DOHH2 (cell line): Measurements from ENCODE around the gene CAPN15.

ENCODE experiments used
- H3F3A ChIP-seq: fragments of 200-600 bp; sonication (generic), shearing (Covaris generic); 2 replicates; pipeline ENCODE4 v1.6.0; 2016; ENCODE audit warnings: antibody characterized with exemption, mild to moderate bottlenecking; ENCODE audit not compliant: control insufficient read depth, insufficient read depth
- H3K27ac ChIP-seq: fragments of 200-600 bp; sonication (generic); 2 replicates; pipeline ENCODE4 v1.5.1; 2014; ENCODE audit warnings: low read depth, mild to moderate bottlenecking, low read length, moderate library complexity
- H3K27me3 ChIP-seq: fragments of 200-600 bp; sonication (generic); 2 replicates; pipeline ENCODE4 v1.6.1; 2014; ENCODE audit warnings: mild to moderate bottlenecking, low read length, mixed read lengths; ENCODE audit not compliant: control insufficient read depth
- H3K36me3 ChIP-seq: fragments of 200-600 bp; sonication (generic); 2 replicates; pipeline ENCODE4 v1.6.1; 2014; ENCODE audit warnings: mild to moderate bottlenecking, low read length, moderate library complexity, mixed read lengths; ENCODE audit not compliant: control insufficient read depth
- H3K4me1 ChIP-seq: fragments of 200-600 bp; sonication (generic); 2 replicates; pipeline ENCODE4 v1.6.1; 2014; ENCODE audit warnings: mild to moderate bottlenecking, low read length, mixed read lengths; ENCODE audit not compliant: control insufficient read depth
- H3K4me2 ChIP-seq: fragments of 200-600 bp; sonication (generic); 2 replicates; pipeline ENCODE4 v1.6.0; 2014; ENCODE audit warnings: mild to moderate bottlenecking, low read length, moderate library complexity
- H3K4me3 ChIP-seq: fragments of 200-600 bp; sonication (generic); 2 replicates; pipeline ENCODE4 v1.5.1; 2014; ENCODE audit warnings: mild to moderate bottlenecking, low read length, mixed read lengths
- H3K79me2 ChIP-seq: fragments of 200-600 bp; sonication (generic); 2 replicates; pipeline ENCODE4 v1.6.1; 2014; ENCODE audit warnings: mild to moderate bottlenecking, low read length, mixed read lengths; ENCODE audit not compliant: control insufficient read depth
- H3K9me2 ChIP-seq: fragments of 200-600 bp; sonication (generic); replicated peaks from 2 replicates; pipeline ENCODE4 v1.6.1; 2014; ENCODE audit warnings: mild to moderate bottlenecking, low read length, mixed read lengths; ENCODE audit not compliant: control insufficient read depth
- H3K9me3 ChIP-seq: fragments of 200-600 bp; sonication (generic); 2 replicates; pipeline ENCODE4 v1.6.1; 2014; ENCODE audit warnings: antibody characterized with exemption, low read length, mixed read lengths; ENCODE audit not compliant: control insufficient read depth, insufficient read depth
- H4K20me1 ChIP-seq: fragments of 200-600 bp; sonication (generic); 2 replicates; pipeline ENCODE4 v1.6.0; 2014; ENCODE audit warnings: low read depth, mild to moderate bottlenecking, antibody characterized with exemption, low read length, moderate library complexity; ENCODE audit not compliant: control insufficient read depth, insufficient read depth
- EZH2phosphoT487 ChIP-seq: fragments of 200-600 bp; sonication (generic); IDR thresholded peaks from 2 replicates; pipeline ENCODE4 v1.6.1; 2017; ENCODE audit warnings: borderline replicate concordance, mild to moderate bottlenecking, antibody characterized with exemption, low read length, moderate library complexity, mixed read lengths
- TF ChIP-seq, protein P1 (sequence below): fragments of 200-600 bp; sonication (generic); IDR thresholded peaks from one replicate; pipeline ENCODE4 v1.5.1; 2014; ENCODE audit warnings: antibody characterized with exemption, mild to moderate bottlenecking, low read depth, low read length; ENCODE audit not compliant: poor library complexity, severe bottlenecking

The CAPN15 gene

DNA sequence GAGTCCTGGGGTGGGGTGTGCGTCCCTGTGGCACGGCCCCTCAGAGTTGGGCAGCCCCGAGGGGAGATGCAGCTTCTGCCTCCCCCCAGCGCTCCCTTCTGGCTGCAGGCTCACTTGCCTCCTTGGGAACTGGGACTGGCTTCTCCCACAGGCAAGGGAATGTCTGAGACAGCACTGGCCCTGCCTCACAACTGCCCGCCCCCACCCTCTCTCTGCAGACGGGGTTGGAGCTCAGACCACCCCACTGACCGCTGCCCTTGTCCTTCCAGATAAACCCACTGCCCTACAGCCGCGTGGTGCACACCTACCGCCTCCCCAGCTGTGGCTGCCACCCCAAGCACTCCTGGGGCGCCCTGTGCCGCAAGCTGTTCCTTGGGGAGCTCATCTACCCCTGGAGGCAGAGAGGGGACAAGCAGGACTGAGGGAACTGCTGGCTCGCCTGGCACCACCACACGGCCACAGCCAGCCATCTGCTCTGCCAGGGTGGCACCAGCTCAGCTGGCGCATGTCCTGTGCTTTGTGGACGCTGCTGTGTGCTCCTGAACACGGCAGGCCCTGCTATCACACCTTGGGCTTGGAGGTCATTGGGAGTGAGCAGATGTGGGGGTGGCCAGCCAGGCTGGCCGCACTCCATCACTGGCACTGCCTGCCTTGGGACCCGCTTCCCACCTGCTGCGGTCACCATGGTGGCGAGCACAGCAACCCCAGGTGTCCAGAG, 55.3 kb downstream of the CAPN15 start:
- H4K20me1 ChIP-seq: no peaks in the 10 kb centered on the region
- no peaks in the 10 kb centered on the region for H3K9me3 ChIP-seq
- no peaks in the 10 kb centered on the region; the same call in 1 of the 2 replicates for H3F3A ChIP-seq
- no peak overlapping the region for H3K4me2 ChIP-seq
- peaks cover 10% of the 10 kb centered on the region for H3K4me1 ChIP-seq
- no peaks in the 10 kb centered on the region for H3K27me3 ChIP-seq
- H3K36me3 ChIP-seq: peaks cover 2% of the 10 kb centered on the region
- H3K4me3 ChIP-seq: no peak overlapping the region
- TF ChIP-seq, protein P1, sequence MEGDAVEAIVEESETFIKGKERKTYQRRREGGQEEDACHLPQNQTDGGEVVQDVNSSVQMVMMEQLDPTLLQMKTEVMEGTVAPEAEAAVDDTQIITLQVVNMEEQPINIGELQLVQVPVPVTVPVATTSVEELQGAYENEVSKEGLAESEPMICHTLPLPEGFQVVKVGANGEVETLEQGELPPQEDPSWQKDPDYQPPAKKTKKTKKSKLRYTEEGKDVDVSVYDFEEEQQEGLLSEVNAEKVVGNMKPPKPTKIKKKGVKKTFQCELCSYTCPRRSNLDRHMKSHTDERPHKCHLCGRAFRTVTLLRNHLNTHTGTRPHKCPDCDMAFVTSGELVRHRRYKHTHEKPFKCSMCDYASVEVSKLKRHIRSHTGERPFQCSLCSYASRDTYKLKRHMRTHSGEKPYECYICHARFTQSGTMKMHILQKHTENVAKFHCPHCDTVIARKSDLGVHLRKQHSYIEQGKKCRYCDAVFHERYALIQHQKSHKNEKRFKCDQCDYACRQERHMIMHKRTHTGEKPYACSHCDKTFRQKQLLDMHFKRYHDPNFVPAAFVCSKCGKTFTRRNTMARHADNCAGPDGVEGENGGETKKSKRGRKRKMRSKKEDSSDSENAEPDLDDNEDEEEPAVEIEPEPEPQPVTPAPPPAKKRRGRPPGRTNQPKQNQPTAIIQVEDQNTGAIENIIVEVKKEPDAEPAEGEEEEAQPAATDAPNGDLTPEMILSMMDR: no peak
- TF ChIP-seq EZH2phosphoT487: no peak
- H3K9me2 ChIP-seq: no peaks in the 10 kb centered on the region
- no peak overlapping the region for H3K27ac ChIP-seq
- peaks cover 8% of the 10 kb centered on the region for H3K79me2 ChIP-seq

DNA sequence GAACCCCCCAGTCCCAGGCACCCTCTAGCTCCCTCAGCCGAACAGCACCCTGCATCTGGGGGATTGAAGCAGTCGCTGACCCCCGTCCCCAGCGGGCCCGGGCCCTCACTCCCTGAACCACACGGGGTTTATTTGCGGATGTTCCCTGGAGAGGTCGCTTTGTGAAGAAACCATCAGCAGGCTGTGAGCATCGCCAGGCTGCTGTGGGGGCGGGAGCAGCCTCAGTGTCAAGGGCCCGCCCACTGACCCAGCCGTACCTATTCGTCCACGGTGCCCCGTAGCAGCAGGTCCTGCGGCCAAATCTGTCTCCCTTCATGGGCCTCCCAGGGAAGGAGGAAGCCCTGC, 55.9 kb downstream of the CAPN15 start:
- H3K36me3 ChIP-seq: peaks cover 9% of the 10 kb centered on the region
- no peaks in the 10 kb centered on the region for H4K20me1 ChIP-seq
- H3K4me1 ChIP-seq: peaks cover 12% of the 10 kb centered on the region
- H3K9me3 ChIP-seq: no peaks in the 10 kb centered on the region
- H3K79me2 ChIP-seq: peaks cover 15% of the 10 kb centered on the region
- no peak overlapping the region for H3K4me3 ChIP-seq
- no peaks in the 10 kb centered on the region for H3K27me3 ChIP-seq
- H3F3A ChIP-seq: no peaks in the 10 kb centered on the region; the same call in 1 of the 2 replicates
- no peak for TF ChIP-seq EZH2phosphoT487
- TF ChIP-seq, protein P1: no peak
- no peaks in the 10 kb centered on the region for H3K9me2 ChIP-seq
- H3K4me2 ChIP-seq: no peak overlapping the region
- no peak overlapping the region for H3K27ac ChIP-seq

DNA sequence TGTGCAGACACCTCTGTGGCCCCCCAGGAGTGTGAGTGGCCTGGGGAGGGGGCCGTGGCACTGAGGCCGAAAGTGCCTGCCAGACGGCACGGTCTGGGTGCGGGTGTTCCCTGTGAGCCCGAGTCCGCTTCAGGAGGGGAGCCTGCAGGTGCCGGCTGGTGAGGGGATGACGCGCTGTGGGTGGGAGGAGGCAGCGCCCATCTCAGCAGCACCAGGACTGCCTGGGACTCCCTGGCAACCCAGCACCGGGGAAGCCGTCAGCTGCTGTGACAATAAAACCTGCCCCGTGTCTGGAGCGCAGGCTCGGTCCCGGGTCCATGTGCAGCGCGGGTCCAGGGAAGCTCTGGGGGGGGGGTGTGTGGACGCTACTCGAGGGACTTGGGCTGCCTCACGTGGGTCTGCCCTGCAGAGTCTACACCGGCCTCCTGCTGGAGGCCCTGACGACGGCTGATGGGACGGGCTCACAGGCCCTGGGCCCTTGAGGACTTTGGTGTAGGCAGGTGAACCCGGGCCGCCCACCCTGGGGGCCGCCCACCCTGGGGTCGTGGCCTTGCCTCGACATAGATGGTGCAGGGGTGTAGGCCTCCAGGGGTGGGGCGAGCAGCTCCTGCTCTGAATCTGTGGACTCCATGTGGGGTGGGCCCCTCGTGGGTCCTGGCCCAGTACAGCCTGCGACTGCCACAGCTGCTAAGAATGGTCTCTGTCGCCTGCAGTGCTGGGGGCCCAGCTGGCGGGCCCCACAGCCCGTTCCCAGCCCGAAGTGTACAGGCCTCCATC, 56.5 kb downstream of the CAPN15 start:
- peaks cover 9% of the 10 kb centered on the region for H3K4me1 ChIP-seq
- no peak overlapping the region for H3K4me2 ChIP-seq
- H3K27ac ChIP-seq: no peak overlapping the region
- no peak overlapping the region for H3K4me3 ChIP-seq
- no peaks in the 10 kb centered on the region for H3K9me3 ChIP-seq
- TF ChIP-seq EZH2phosphoT487: no peak
- TF ChIP-seq, protein P1: no peak
- no peaks in the 10 kb centered on the region for H3K27me3 ChIP-seq
- no peaks in the 10 kb centered on the region for H4K20me1 ChIP-seq
- peaks cover 9% of the 10 kb centered on the region for H3K36me3 ChIP-seq
- no peaks in the 10 kb centered on the region; the same call in 1 of the 2 replicates for H3F3A ChIP-seq
- no peaks in the 10 kb centered on the region for H3K9me2 ChIP-seq
- H3K79me2 ChIP-seq: peaks cover 19% of the 10 kb centered on the region
